HEK293 (cell line): Measurements from ENCODE around the gene FAM163A.

ENCODE experiments used
- CTCF ChIA-PET: fragments of 350-600 bp; formaldehyde crosslinking; extraction: SDS; loops from one replicate; lab custom pipeline; 2021; ENCODE audit warnings: antibody characterized with exemption; lab: Yijun Ruan, JAX
- POLR2A ChIA-PET: fragments of 300-600 bp; formaldehyde crosslinking; extraction: SDS; loops from one replicate; lab custom pipeline; 2020; ENCODE audit warnings: antibody characterized with exemption, inconsistent platforms; lab: Yijun Ruan, JAX
- H3K27ac ChIP-seq: fragments of 200-500 bp; sonication (Bioruptor generic); 2 replicates; pipeline ENCODE4 v1.5.1; 2014; ENCODE audit warnings: low read depth, low read length, control low read depth, inconsistent platforms; ENCODE audit errors: extremely low read depth
- H3K36me3 ChIP-seq, 2 experiments: fragments of 200-500 bp in 1 of 2; sonication (Bioruptor generic) in 1 of 2; 1 replicate in 1 of 2; 2 replicates in 1 of 2; pipeline ENCODE4 v1.5.1; 2014 to 2017; ENCODE audit warnings: inconsistent platforms in 2 of 2, low read length in 2 of 2; ENCODE audit not compliant: control insufficient read depth in 2 of 2, insufficient read depth in 1 of 2
- H3K4me1 ChIP-seq: fragments of 200-500 bp; sonication (Bioruptor generic); 2 replicates; pipeline ENCODE4 v1.5.1; 2014; ENCODE audit warnings: mild to moderate bottlenecking, low read length, inconsistent platforms; ENCODE audit not compliant: control insufficient read depth, insufficient read depth
- H3K4me3 ChIP-seq: 2 replicates; pipeline ENCODE4 v1.5.1; 2011; ENCODE audit warnings: low read depth, mild to moderate bottlenecking, control low read depth, low read length, moderate library complexity
- H3K9me3 ChIP-seq: fragments of 200-500 bp; sonication (Bioruptor generic); 2 replicates; pipeline ENCODE4 v1.5.1; 2014; ENCODE audit warnings: low read depth, low read length, inconsistent platforms; ENCODE audit not compliant: control insufficient read depth, insufficient read depth
- GLIS2 ChIP-seq: fragments of 450-650 bp; formaldehyde crosslinking; IDR thresholded peaks from 2 replicates; pipeline ENCODE4 v1.5.1; 2016; ENCODE audit warnings: missing biosample characterization, missing genetic modification characterization
- KLF16 ChIP-seq: fragments of 450-650 bp; formaldehyde crosslinking; IDR thresholded peaks from 2 replicates; pipeline ENCODE4 v1.5.1; 2017; ENCODE audit warnings: missing biosample characterization, missing genetic modification characterization
- ZNF155 ChIP-seq: fragments of 450-650 bp; formaldehyde crosslinking; IDR thresholded peaks from 2 replicates; pipeline ENCODE4 v1.5.1; 2016; ENCODE audit warnings: missing biosample characterization, missing genetic modification characterization
- ZNF341 ChIP-seq: fragments of 450-650 bp; formaldehyde crosslinking; IDR thresholded peaks from 2 replicates; pipeline ENCODE4; 2016; ENCODE audit warnings: low read depth, missing biosample characterization, missing genetic modification characterization
- ZNF560 ChIP-seq: fragments of 450-650 bp; formaldehyde crosslinking; IDR thresholded peaks from 2 replicates; pipeline ENCODE4 v1.5.1; 2017; ENCODE audit warnings: missing biosample characterization, missing genetic modification characterization, borderline replicate concordance
- ZNF768 ChIP-seq: fragments of 450-650 bp; formaldehyde crosslinking; IDR thresholded peaks from 2 replicates; pipeline ENCODE4 v1.5.1; 2018; ENCODE audit warnings: missing biosample characterization, mild to moderate bottlenecking, missing genetic modification characterization
- ZNF792 ChIP-seq: fragments of 450-650 bp; formaldehyde crosslinking; IDR thresholded peaks from 2 replicates; pipeline ENCODE4 v1.5.1; 2016; ENCODE audit warnings: missing biosample characterization, missing genetic modification characterization
- ZNF843 ChIP-seq: fragments of 450-650 bp; formaldehyde crosslinking; IDR thresholded peaks from 2 replicates; pipeline ENCODE4 v1.5.1; 2016; ENCODE audit warnings: missing biosample characterization, missing genetic modification characterization
- ZSCAN16 ChIP-seq: fragments of 450-650 bp; formaldehyde crosslinking; IDR thresholded peaks from 2 replicates; pipeline ENCODE4 v1.5.1; 2016; ENCODE audit warnings: missing biosample characterization, missing genetic modification characterization
- TF ChIP-seq, protein P1 (sequence below): fragments of 450-650 bp; formaldehyde crosslinking; IDR thresholded peaks from 2 replicates; pipeline ENCODE4 v1.5.1; 2016; ENCODE audit warnings: missing biosample characterization, missing genetic modification characterization
- TF ChIP-seq, protein P2 (sequence below): fragments of 450-650 bp; formaldehyde crosslinking; IDR thresholded peaks from 2 replicates; pipeline ENCODE4 v1.5.1; 2016; ENCODE audit warnings: missing biosample characterization, missing genetic modification characterization
- TF ChIP-seq, protein P3 (sequence below): fragments of 450-650 bp; formaldehyde crosslinking; IDR thresholded peaks from 2 replicates; pipeline ENCODE4 v1.5.1; 2017; ENCODE audit warnings: missing biosample characterization, missing genetic modification characterization
- TF ChIP-seq, protein P4 (sequence below): fragments of 450-650 bp; formaldehyde crosslinking; conservative IDR thresholded peaks from 2 replicates; pipeline ENCODE4 v1.5.1; 2016; ENCODE audit warnings: low read depth, missing biosample characterization, missing genetic modification characterization

FAM163A gene

DNA sequence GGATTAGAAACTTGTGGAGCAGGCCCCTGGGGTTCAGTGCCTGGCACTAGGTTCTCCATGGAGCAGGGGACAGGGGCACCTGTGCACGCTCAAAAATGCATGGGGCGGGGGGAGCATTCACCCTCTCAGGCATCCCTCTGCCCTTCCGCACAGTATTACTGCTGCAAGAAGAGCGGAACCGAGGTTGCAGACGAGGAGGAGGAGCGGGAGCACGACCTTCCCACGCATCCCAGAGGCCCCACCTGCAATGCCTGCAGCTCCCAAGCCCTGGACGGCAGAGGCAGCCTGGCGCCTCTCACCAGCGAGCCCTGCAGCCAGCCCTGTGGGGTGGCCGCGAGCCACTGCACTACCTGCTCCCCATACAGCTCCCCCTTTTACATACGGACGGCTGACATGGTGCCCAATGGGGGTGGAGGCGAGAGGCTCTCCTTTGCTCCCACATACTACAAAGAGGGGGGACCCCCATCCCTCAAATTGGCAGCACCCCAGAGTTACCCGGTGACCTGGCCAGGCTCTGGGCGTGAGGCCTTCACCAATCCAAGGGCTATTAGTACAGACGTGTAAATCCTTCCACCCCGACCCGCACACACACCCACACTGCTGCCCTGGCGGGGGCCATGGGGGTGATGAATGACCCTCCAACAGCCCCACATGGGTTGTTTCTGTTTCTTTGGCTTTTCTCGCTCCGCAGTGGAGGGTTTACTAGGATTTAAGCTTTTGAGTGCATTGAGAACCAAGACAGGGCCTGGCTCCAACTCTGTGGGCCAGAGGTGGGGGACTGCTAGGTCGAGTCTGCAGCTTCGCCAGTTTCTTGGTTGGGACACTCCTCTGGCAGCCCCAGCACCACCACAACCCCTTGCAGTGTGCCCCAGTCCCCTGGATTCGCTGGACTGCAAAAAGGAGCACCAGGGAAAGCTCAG lies 70.8 kb downstream of the FAM163A start:
- Histone ChIP-seq H3K9me3 (no peaks in the 10 kb centered on the region), H3K4me3 (no peak overlapping the region), H3K27ac (no peak overlapping the region), H3K36me3 (no peaks in the 10 kb centered on the region), H3K4me1 (no peaks in the 10 kb centered on the region; the same call in 1 of the 2 replicates)
- ChIA-PET CTCF (interaction anchor here (0.5 to 8.2 kb wide), 60 partner anchors 7 to 996 kb away, joined by 3 to 345 read pairs (median 5); partner anchors contain the start of gene FAM163A), POLR2A (interaction anchor here (0.6 to 1.3 kb wide), 5 partner anchors 10 to 1785 kb away, joined by 3 to 9 read pairs (median 3); partner anchors contain the start of gene TOR1AIP1)
- TF ChIP-seq ZSCAN16 (tag by site-specific recombination): no peak
- no peak for TF ChIP-seq ZNF560 (tag by site-specific recombination)
- TF ChIP-seq ZNF768 (tag by site-specific recombination): no peak
- TF ChIP-seq, protein P1, sequence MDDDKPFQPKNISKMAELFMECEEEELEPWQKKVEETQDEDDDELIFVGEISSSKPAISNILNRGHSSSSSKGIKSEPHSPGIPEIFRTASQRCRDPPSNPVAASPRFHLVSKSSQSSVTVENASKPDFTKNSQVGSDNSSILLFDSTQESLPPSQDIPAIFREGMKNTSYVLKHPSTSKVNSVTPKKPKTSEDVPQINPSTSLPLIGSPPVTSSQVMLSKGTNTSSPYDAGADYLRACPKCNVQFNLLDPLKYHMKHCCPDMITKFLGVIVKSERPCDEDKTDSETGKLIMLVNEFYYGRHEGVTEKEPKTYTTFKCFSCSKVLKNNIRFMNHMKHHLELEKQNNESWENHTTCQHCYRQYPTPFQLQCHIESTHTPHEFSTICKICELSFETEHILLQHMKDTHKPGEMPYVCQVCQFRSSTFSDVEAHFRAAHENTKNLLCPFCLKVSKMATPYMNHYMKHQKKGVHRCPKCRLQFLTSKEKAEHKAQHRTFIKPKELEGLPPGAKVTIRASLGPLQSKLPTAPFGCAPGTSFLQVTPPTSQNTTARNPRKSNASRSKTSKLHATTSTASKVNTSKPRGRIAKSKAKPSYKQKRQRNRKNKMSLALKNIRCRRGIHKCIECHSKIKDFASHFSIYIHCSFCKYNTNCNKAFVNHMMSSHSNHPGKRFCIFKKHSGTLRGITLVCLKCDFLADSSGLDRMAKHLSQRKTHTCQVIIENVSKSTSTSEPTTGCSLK (tag by site-specific recombination): no peak
- TF ChIP-seq ZNF155 (tag by site-specific recombination): no peak
- 0 out of 2 replicates have a peak, but pooled peaks have one; percentile 25 for TF ChIP-seq GLIS2 (tag by site-specific recombination)
- no peak for TF ChIP-seq ZNF843 (tag by site-specific recombination)

DNA sequence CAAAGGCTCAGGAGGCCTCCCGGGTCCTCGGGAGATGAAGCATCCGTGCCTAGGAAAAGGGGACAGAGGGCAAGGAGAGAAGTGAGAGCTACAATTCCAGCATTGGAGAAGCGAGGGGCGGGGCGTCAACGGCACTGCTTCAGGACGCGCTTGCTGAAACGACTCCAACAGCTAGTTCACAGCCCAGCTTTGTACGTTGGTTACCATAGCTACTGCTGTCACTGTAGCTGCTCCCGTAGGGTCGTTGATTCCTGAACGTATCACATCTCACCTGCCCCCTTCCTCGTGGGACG lies 71.4 kb downstream of the FAM163A start:
- Histone ChIP-seq H3K27ac (no peak overlapping the region), H3K36me3 (no peaks in the 10 kb centered on the region), H3K4me3 (peak overlapping the region; percentile 50), H3K9me3 (no peaks in the 10 kb centered on the region), H3K4me1 (no peaks in the 10 kb centered on the region; the same call in 1 of the 2 replicates)
- POLR2A ChIA-PET: interaction anchor here (0.6 to 1.3 kb wide), 5 partner anchors 9 to 1785 kb away, joined by 3 to 9 read pairs (median 3); partner anchors contain the start of gene TOR1AIP1
- CTCF ChIA-PET: interaction anchor here (0.5 to 8.2 kb wide), 70 partner anchors 8 to 1693 kb away, joined by 3 to 345 read pairs (median 5); partner anchors contain the start of gene FAM163A
- peak; percentile 66 for TF ChIP-seq ZNF341 (tag by site-specific recombination)
- TF ChIP-seq KLF16 (tag by site-specific recombination): no peak
- TF ChIP-seq, protein P2, sequence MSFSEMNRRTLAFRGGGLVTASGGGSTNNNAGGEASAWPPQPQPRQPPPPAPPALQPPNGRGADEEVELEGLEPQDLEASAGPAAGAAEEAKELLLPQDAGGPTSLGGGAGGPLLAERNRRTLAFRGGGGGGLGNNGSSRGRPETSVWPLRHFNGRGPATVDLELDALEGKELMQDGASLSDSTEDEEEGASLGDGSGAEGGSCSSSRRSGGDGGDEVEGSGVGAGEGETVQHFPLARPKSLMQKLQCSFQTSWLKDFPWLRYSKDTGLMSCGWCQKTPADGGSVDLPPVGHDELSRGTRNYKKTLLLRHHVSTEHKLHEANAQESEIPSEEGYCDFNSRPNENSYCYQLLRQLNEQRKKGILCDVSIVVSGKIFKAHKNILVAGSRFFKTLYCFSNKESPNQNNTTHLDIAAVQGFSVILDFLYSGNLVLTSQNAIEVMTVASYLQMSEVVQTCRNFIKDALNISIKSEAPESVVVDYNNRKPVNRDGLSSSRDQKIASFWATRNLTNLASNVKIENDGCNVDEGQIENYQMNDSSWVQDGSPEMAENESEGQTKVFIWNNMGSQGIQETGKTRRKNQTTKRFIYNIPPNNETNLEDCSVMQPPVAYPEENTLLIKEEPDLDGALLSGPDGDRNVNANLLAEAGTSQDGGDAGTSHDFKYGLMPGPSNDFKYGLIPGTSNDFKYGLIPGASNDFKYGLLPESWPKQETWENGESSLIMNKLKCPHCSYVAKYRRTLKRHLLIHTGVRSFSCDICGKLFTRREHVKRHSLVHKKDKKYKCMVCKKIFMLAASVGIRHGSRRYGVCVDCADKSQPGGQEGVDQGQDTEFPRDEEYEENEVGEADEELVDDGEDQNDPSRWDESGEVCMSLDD (tag by site-specific recombination): no peak
- TF ChIP-seq, protein P3, sequence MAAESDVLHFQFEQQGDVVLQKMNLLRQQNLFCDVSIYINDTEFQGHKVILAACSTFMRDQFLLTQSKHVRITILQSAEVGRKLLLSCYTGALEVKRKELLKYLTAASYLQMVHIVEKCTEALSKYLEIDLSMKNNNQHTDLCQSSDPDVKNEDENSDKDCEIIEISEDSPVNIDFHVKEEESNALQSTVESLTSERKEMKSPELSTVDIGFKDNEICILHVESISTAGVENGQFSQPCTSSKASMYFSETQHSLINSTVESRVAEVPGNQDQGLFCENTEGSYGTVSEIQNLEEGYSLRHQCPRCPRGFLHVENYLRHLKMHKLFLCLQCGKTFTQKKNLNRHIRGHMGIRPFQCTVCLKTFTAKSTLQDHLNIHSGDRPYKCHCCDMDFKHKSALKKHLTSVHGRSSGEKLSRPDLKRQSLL: no peak
- TF ChIP-seq ZNF792 (tag by site-specific recombination): no peak

DNA sequence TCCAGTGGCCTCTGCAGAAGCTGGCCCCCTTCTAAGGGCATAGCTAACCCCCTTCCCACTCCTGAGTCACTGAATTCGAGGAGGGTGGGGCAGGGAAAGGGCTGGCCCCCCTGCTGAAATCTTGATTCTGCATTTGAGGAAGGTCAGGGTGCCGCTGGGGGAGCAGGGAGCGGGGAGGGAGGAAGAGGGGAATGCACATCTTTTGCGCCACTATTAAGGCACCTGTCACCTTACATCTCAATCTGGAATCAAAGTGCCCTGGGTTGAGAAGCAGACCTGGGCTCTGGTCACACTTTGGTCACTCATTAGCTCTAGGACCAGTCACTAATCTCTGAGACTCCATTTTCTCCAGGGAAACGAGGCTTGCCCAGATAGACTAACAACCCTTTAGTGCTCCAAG lies 72.5 kb downstream of the FAM163A start:
- no peak for TF ChIP-seq GLIS2 (tag by site-specific recombination)
- TF ChIP-seq, protein P4, sequence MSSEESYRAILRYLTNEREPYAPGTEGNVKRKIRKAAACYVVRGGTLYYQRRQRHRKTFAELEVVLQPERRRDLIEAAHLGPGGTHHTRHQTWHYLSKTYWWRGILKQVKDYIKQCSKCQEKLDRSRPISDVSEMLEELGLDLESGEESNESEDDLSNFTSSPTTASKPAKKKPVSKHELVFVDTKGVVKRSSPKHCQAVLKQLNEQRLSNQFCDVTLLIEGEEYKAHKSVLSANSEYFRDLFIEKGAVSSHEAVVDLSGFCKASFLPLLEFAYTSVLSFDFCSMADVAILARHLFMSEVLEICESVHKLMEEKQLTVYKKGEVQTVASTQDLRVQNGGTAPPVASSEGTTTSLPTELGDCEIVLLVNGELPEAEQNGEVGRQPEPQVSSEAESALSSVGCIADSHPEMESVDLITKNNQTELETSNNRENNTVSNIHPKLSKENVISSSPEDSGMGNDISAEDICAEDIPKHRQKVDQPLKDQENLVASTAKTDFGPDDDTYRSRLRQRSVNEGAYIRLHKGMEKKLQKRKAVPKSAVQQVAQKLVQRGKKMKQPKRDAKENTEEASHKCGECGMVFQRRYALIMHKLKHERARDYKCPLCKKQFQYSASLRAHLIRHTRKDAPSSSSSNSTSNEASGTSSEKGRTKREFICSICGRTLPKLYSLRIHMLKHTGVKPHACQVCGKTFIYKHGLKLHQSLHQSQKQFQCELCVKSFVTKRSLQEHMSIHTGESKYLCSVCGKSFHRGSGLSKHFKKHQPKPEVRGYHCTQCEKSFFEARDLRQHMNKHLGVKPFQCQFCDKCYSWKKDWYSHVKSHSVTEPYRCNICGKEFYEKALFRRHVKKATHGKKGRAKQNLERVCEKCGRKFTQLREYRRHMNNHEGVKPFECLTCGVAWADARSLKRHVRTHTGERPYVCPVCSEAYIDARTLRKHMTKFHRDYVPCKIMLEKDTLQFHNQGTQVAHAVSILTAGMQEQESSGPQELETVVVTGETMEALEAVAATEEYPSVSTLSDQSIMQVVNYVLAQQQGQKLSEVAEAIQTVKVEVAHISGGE (tag by site-specific recombination): peak; percentile 74
- Histone ChIP-seq H3K9me3 (no peaks in the 10 kb centered on the region), H3K4me1 (no peaks in the 10 kb centered on the region; the same call in 1 of the 2 replicates), H3K36me3 (no peaks in the 10 kb centered on the region), H3K27ac (no peak overlapping the region; the same call in 1 of the 2 replicates), H3K4me3 (peak overlapping the region; percentile 50)
- POLR2A ChIA-PET: interaction anchor here (1.2 to 1.3 kb wide), 3 partner anchors 67 to 140 kb away, joined by 3 to 9 read pairs (median 5); partner anchors contain the start of gene TOR1AIP1
- CTCF ChIA-PET: interaction anchor here (0.6 to 8.2 kb wide), 39 partner anchors 8 to 1237 kb away, joined by 3 to 345 read pairs (median 6); partner anchors contain the start of gene TOR1AIP2
